GM12878 (cell line): ENCODE measurements around the gene GTF2A1.

ENCODE experiments used
- ATF2 ChIP-seq: IDR thresholded peaks from 2 replicates; pipeline ENCODE4 v1.6.1; 2012; ENCODE audit warnings: low read length, inconsistent platforms
- EGR1 ChIP-seq, 2 experiments: IDR thresholded peaks; 1 replicate in 1 of 2; 2 replicates in 1 of 2; pipeline ENCODE4 v1.6.1; 2011 to 2012; ENCODE audit warnings: low read depth in 2 of 2, low read length in 2 of 2, borderline replicate concordance in 1 of 2, mild to moderate bottlenecking in 1 of 2, moderate library complexity in 1 of 2
- MAX ChIP-seq: IDR thresholded peaks from 2 replicates; pipeline ENCODE4 v1.6.1; 2012; ENCODE audit warnings: low read depth, low read length, improper control_type of control experiment
- RB1 ChIP-seq: fragments of 450-650 bp; formaldehyde crosslinking; IDR thresholded peaks from 2 replicates; pipeline ENCODE4 v1.6.1; 2017; ENCODE audit warnings: mild to moderate bottlenecking, borderline replicate concordance
- RBBP5 ChIP-seq: fragments of 200-600 bp; sonication (generic); conservative IDR thresholded peaks from 2 replicates; pipeline ENCODE4 v1.6.1; 2016
- RUNX3 ChIP-seq: IDR thresholded peaks from 2 replicates; pipeline ENCODE4 v1.6.1; 2012; ENCODE audit warnings: low read length, inconsistent platforms
- SREBF2 ChIP-seq: IDR thresholded peaks from 2 replicates; pipeline ENCODE4 v1.6.1; 2012; ENCODE audit warnings: mild to moderate bottlenecking, low read length
- ZZZ3 ChIP-seq: IDR thresholded peaks from 2 replicates; pipeline ENCODE4 v1.6.1; 2011; ENCODE audit warnings: low read depth; ENCODE audit not compliant: control insufficient read depth, insufficient read length

DNA sequence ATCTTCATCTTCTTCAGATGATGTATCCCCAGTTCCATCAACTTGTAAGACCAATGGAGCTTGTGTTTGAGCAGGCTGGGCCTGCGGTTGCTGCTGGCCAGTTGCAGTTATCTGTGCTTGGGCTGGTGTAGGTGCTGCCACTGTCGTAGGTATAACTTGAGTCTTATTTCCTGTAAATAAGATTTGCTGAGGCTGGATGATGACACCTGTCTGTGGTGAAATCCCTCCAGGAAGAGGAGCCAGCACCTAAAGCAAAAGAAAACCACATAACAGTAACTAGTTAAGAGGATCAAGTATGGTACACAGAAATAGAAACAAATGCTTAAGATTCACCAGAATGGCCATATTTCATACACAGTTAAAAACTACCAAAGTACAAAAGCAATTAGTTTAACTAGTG is 28.2 kb downstream of the GTF2A1 start:
- TF ChIP-seq MAX (no peak), SREBF2 (no peak), RB1 (no peak), RBBP5 (no peak), RUNX3 (no peak), EGR1 (IDR thresholded peaks at IDR 0.05; ENCODE audit: borderline replicate concordance in 1 of 2, low read depth in 2 of 2, low read length in 2 of 2) (no peak), ATF2 (no peak), ZZZ3 (no peak)
